HFFc6 (cell line): ENCODE data around the gene TNKS1BP1. TPM values are rescaled to one million over a fixed set of nuclear protein-coding genes. Genes with fewer than 3 reads are reported as not detected.
"Not testable (repeated sequence)": the region's sequence is repeated elsewhere in the genome, so short reads cannot be mapped to it uniquely, and the experiment has no call there.

Source experiments
- DNase-seq: peaks from one replicate; pipeline ENCODE4 v3.0.0-alpha.2; 2018
- H3K27ac Mint-ChIP-seq: 2 replicates; pipeline ENCODE4 v1.8.0; 2020; ENCODE audit warnings: mild to moderate bottlenecking, mixed read lengths
- H3K27me3 Mint-ChIP-seq: 2 replicates; pipeline ENCODE4 v1.8.0; 2021; ENCODE audit warnings: mild to moderate bottlenecking, moderate library complexity, mixed read lengths; ENCODE audit not compliant: insufficient read depth
- H3K36me3 Mint-ChIP-seq: 2 replicates; pipeline ENCODE4 v1.8.0; 2021; ENCODE audit warnings: low read depth, mixed read lengths
- H3K4me1 Mint-ChIP-seq: 2 replicates; pipeline ENCODE4 v1.8.0; 2020; ENCODE audit warnings: low read depth, mixed read lengths
- H3K4me3 Mint-ChIP-seq: 2 replicates; pipeline ENCODE4 v1.8.0; 2020; ENCODE audit warnings: mild to moderate bottlenecking, moderate library complexity, mixed read lengths
- H3K9me3 Mint-ChIP-seq: 2 replicates; pipeline ENCODE4 v1.8.0; 2020; ENCODE audit warnings: mild to moderate bottlenecking, mixed read lengths
- CTCF ChIP-seq: fragments of 200-600 bp; sonication (generic); IDR thresholded peaks from 2 replicates; pipeline ENCODE4 v1.5.0; 2021; ENCODE audit warnings: antibody characterized with exemption, mild to moderate bottlenecking
- total RNA-seq, 6 experiments: library from RNA; stranded (reverse); fragmentation: NEBNext Ultra II Directional; extraction: Animal tissue kit (Norgen Biotek cat#: 25700); gene quantifications; 2 replicates in 1 of 6; 3 replicates in 5 of 6; pipeline ENCODE4 v1.2.3, GENCODE V29; 2021

The TNKS1BP1 gene
- total RNA-seq, 6 experiments from 2014 or later = 118 to 134 (median 123) TPM

- no peak for DNase-seq
- Mint-ChIP-seq H3K27ac (no peak overlapping the region), H3K36me3 (no peaks in the 10 kb centered on the region)
Measured at GRCh38 chr11:57368845-57369232, 44.1 kb upstream of the TNKS1BP1 start.

GRCh38 chr11:57368106-57368844 is 43.5 kb upstream of the TNKS1BP1 start:
- H3K4me1 Mint-ChIP-seq = peaks cover 18% of the 10 kb centered on the region
- H3K27me3 Mint-ChIP-seq = peaks cover 18% of the 10 kb centered on the region
- no peak for DNase-seq
- no peak for TF ChIP-seq CTCF
- no peak overlapping the region for H3K27ac Mint-ChIP-seq
- no peaks in the 10 kb centered on the region for H3K36me3 Mint-ChIP-seq
- no peaks in the 10 kb centered on the region for H3K9me3 Mint-ChIP-seq
- no peak overlapping the region for H3K4me3 Mint-ChIP-seq

More at GRCh38 chr11:57368845-57369232, 44.1 kb upstream of the TNKS1BP1 start:
- no peak for TF ChIP-seq CTCF
- Mint-ChIP-seq H3K9me3 (no peaks in the 10 kb centered on the region), H3K27me3 (peaks cover 14% of the 10 kb centered on the region), H3K4me1 (peaks cover 18% of the 10 kb centered on the region), H3K4me3 (no peak overlapping the region)

GRCh38 chr11:57364851-57365660 is 40.3 kb upstream of the TNKS1BP1 start:
- DNase-seq = no peak
- Mint-ChIP-seq H3K27me3 (peaks cover 32% of the 10 kb centered on the region), H3K27ac (no peak overlapping the region)

GRCh38 chr11:57363131-57364080 is 38.7 kb upstream of the TNKS1BP1 start:
- peaks cover 45% of the 10 kb centered on the region for H3K27me3 Mint-ChIP-seq
- no peak overlapping the region for H3K4me3 Mint-ChIP-seq
- no peaks in the 10 kb centered on the region for H3K9me3 Mint-ChIP-seq
- no peak for TF ChIP-seq CTCF
- no peak for DNase-seq
- H3K36me3 Mint-ChIP-seq = no peaks in the 10 kb centered on the region
- H3K4me1 Mint-ChIP-seq = peaks cover 6% of the 10 kb centered on the region
- H3K27ac Mint-ChIP-seq = no peak overlapping the region

More at GRCh38 chr11:57364851-57365660, 40.3 kb upstream of the TNKS1BP1 start:
- Mint-ChIP-seq H3K4me3 (no peak overlapping the region), H3K36me3 (no peaks in the 10 kb centered on the region), H3K4me1 (peaks cover 6% of the 10 kb centered on the region), H3K9me3 (no peaks in the 10 kb centered on the region)
- no peak for TF ChIP-seq CTCF

- no peak for DNase-seq
- H3K27ac Mint-ChIP-seq = no peak overlapping the region
- peaks cover 16% of the 10 kb centered on the region for H3K4me1 Mint-ChIP-seq
- peaks cover 45% of the 10 kb centered on the region for H3K27me3 Mint-ChIP-seq
- no peaks in the 10 kb centered on the region for H3K9me3 Mint-ChIP-seq
- no peak for TF ChIP-seq CTCF
- H3K4me3 Mint-ChIP-seq = no peak overlapping the region
- no peaks in the 10 kb centered on the region for H3K36me3 Mint-ChIP-seq
Measured at GRCh38 chr11:57361926-57362325, 37.2 kb upstream of the TNKS1BP1 start.

GRCh38 chr11:57361420-57361819 is 36.7 kb upstream of the TNKS1BP1 start:
- H3K4me1 Mint-ChIP-seq = peaks cover 16% of the 10 kb centered on the region
- H3K4me3 Mint-ChIP-seq, DNase-seq, H3K27ac Mint-ChIP-seq, H3K36me3 Mint-ChIP-seq, H3K9me3 Mint-ChIP-seq: not testable (repeated sequence)
- peaks cover 43% of the 10 kb centered on the region for H3K27me3 Mint-ChIP-seq
